ENCODE data around the gene RIMKLB. TPM values are rescaled to one million over a fixed set of nuclear protein-coding genes. Genes with fewer than 3 reads are reported as not detected.

RIMKLB gene
- total RNA-seq, 1 experiment from 2014 or later: 0.39 TPM

DNA sequence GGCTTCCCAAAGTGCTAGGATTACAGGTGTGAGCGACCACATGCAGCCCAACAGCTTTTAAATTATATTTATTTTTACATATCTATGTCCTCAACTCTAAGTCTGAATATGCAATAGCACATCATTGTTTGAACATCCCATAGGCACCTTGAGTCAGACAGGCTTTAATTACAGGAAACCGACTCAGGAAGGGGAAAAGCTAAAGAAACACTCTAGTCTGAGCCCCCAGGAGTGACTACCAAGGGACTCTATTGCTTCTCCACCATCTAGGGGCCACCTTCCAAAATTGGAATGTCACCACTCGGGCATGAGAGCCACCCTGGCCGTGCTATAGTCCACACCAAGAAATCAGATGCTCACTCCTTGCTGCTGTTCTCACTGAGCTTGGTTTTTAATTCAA lies 21.1 kb upstream of the RIMKLB start:
- no TSS peak for BruUV-seq (replicated peaks)
- Histone ChIP-seq H3K4me1 (ENCODE audit: control insufficient read depth in 1 of 2, insufficient read depth in 2 of 2, low read length in 2 of 2) (0 out of 4 replicates have a peak, but pooled peaks cover 0 to 2% of the 10 kb centered on the region in 2 experiments), H3K9me2 (ENCODE audit: insufficient read depth) (no peaks in the 10 kb centered on the region), H2AFZ (ENCODE audit: low read depth, low read length, poor library complexity, severe bottlenecking) (no peak overlapping the region), H3K79me2 (ENCODE audit: insufficient read depth, low read length) (no peaks in the 10 kb centered on the region), H3K27ac (ENCODE audit: low read depth, low read length) (no peak overlapping the region), H3K9ac (ENCODE audit: low read length) (no peak overlapping the region), H4K20me1 (ENCODE audit: insufficient read depth) (no peaks in the 10 kb centered on the region), H3K9me3 (ENCODE audit: control insufficient read depth in 1 of 2, insufficient read depth in 1 of 2, low read depth in 1 of 2, low read length in 2 of 2) (no peaks in the 10 kb centered on the region), H3K27me3 (ENCODE audit: insufficient read depth, low read length) (no peaks in the 10 kb centered on the region), H3K4me3 (replicated peaks in 1 of 2; ENCODE audit: low read depth in 1 of 2, low read length in 2 of 2) (no peak overlapping the region), H3K4me2 (ENCODE audit: low read length) (no peak overlapping the region), H3K36me3 (ENCODE audit: control insufficient read depth in 1 of 2, insufficient read depth in 2 of 2, low read length in 2 of 2) (no peaks in the 10 kb centered on the region)
- TF ChIP-seq JUND (IDR thresholded peaks at IDR 0.05) (no peak), ELF1 (IDR thresholded peaks at IDR 0.05; ENCODE audit: borderline replicate concordance, low read depth) (no peak), CTCF (IDR thresholded peaks at IDR 0.05 in 2 of 3, conservative IDR thresholded peaks at IDR 0.05 in 1 of 3; ENCODE audit: borderline replicate concordance in 1 of 3, insufficient read depth in 1 of 3, low read depth in 2 of 3, low read length in 2 of 3) (no peak), POLR2AphosphoS5 (IDR thresholded peaks at IDR 0.05; ENCODE audit: low read depth, low read length) (no peak)
- TF ChIP-seq, protein P1, sequence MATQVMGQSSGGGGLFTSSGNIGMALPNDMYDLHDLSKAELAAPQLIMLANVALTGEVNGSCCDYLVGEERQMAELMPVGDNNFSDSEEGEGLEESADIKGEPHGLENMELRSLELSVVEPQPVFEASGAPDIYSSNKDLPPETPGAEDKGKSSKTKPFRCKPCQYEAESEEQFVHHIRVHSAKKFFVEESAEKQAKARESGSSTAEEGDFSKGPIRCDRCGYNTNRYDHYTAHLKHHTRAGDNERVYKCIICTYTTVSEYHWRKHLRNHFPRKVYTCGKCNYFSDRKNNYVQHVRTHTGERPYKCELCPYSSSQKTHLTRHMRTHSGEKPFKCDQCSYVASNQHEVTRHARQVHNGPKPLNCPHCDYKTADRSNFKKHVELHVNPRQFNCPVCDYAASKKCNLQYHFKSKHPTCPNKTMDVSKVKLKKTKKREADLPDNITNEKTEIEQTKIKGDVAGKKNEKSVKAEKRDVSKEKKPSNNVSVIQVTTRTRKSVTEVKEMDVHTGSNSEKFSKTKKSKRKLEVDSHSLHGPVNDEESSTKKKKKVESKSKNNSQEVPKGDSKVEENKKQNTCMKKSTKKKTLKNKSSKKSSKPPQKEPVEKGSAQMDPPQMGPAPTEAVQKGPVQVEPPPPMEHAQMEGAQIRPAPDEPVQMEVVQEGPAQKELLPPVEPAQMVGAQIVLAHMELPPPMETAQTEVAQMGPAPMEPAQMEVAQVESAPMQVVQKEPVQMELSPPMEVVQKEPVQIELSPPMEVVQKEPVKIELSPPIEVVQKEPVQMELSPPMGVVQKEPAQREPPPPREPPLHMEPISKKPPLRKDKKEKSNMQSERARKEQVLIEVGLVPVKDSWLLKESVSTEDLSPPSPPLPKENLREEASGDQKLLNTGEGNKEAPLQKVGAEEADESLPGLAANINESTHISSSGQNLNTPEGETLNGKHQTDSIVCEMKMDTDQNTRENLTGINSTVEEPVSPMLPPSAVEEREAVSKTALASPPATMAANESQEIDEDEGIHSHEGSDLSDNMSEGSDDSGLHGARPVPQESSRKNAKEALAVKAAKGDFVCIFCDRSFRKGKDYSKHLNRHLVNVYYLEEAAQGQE (IDR thresholded peaks at IDR 0.05; ENCODE audit: low read depth): no peak
- CTCF ChIA-PET: interaction anchor here (1.8 kb wide), 1 partner anchor 19 kb away, joined by 6 read pairs; no protein-coding TSS in a partner anchor
- DNase-seq (ENCODE audit: low read depth, low spot score) (no peak), ATAC-seq (no peak)
- intact Hi-C loops (cut with micrococcal nuclease): no loop called here
- RAD21 ChIA-PET (ENCODE audit: low non-redundant PET in 1 of 2, low total read pairs in 2 of 2, uncharacterized antibody in 2 of 2, unreplicated experiment in 2 of 2): no interaction called here
- POLR2A ChIA-PET: no interaction called here

Measured in HCT116 (cell line).